Measurements from ENCODE around the gene YLPM1. TPM values are rescaled to one million over a fixed set of nuclear protein-coding genes. Genes with fewer than 3 reads are reported as not detected.

The YLPM1 gene
- polyA plus RNA-seq, 1 of the 3 experiments (the other 2 are of a cell fraction): 14.0 TPM

DNA sequence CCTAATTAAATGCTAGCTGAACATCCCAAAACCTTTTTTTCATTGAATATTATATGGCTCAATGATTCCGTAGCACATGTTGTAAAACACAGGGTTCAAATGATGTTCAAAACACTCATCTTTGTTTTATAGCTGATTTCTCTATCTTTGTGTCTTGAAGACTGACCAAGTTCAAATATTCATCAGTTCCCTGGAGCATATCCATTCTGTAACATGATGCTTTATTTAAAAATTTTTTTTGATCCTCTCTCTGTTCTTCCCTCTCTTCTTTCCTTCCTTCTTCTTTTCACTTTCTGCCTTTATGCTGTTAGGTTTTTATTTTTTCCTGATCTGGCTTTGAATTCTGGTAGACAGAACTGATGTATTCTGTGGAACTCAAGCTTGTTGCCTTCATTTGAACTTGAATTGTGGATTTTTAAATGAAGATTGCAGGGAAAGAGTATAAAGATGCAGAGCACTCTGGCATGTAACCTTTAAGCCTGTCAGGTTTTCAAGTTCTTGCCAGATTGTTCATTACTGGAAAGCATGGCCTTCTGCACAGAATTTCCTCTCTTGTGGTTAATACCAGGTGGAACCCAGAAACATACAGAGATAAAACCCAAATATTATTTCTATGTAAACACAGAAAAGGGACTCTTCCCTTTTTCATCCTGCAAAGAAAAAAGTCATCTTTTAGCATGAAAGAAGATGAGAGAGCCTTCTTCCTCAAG, 73.3 kb downstream of the YLPM1 start:
- POLR2A ChIA-PET: no interaction called here
- H3K9me2 ChIP-seq: no peaks in the 10 kb centered on the region; the same call in 1 of the 2 replicates

DNA sequence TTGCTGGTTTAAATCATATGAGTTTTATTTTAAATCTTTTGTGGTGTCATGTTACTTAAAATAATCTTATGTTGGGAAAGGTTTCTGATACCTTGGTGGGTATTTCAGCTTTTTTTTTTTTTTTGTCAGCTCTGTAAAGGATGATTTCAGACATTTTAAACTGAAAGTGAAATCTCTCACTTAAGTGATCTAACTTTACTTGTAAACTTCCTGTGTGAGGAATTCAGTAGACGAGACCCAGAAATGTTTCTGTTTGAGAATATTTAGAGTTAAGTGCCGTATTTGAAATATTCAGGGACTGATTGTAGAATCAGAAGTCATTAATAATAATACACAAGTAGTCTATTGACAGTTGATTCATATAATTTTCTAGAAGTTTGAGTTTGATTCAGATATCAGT, 75.0 kb downstream of the YLPM1 start:
- no peaks in the 10 kb centered on the region for H3K27me3 ChIP-seq (ENCODE audit: insufficient read depth)
- no peaks in the 10 kb centered on the region for H3K9me3 ChIP-seq
- peaks cover 22 to 27% of the 10 kb centered on the region in 2 experiments for H3K4me1 ChIP-seq (ENCODE audit: control insufficient read depth in 1 of 2, insufficient read depth in 2 of 2, low read depth in 1 of 2, low read length in 1 of 2)
- DNase-seq: no peak
- H4K20me1 ChIP-seq (ENCODE audit: insufficient read depth): no peaks in the 10 kb centered on the region
- H3K4me3 ChIP-seq (ENCODE audit: low read depth in 2 of 2, low read length in 1 of 2): no peak overlapping the region
- ChIA-PET CTCF (interaction anchor here (2.5 kb wide), 1 partner anchor 68 kb away, joined by 9 read pairs; no protein-coding TSS in a partner anchor), POLR2A (no interaction called here)
- TF ChIP-seq CHD2 (IDR thresholded peaks at IDR 0.05; ENCODE audit: low read length, partially characterized antibody) (no peak), NRF1 (IDR thresholded peaks at IDR 0.05; ENCODE audit: low read depth, low read length) (no peak), GABPA (IDR thresholded peaks at IDR 0.05; ENCODE audit: low read depth) (no peak), MXI1 (IDR thresholded peaks at IDR 0.05; ENCODE audit: low read depth, low read length) (no peak), FOXM1 (IDR thresholded peaks at IDR 0.05; ENCODE audit: low read depth) (no peak), TEAD4 (IDR thresholded peaks at IDR 0.05; ENCODE audit: borderline replicate concordance, insufficient read depth) (no peak), SMC3 (IDR thresholded peaks at IDR 0.05; ENCODE audit: low read depth, low read length) (no peak), RCOR1 (IDR thresholded peaks at IDR 0.05; ENCODE audit: low read length) (no peak), FOXJ3 (CRISPR knock-in tag; IDR thresholded peaks at IDR 0.05) (no peak), EP300 (IDR thresholded peaks at IDR 0.05; ENCODE audit: borderline replicate concordance in 1 of 2, low read depth in 1 of 2, low read length in 1 of 2) (no peak), YY1 (IDR thresholded peaks at IDR 0.05; ENCODE audit: low read depth) (no peak)
- TF ChIP-seq, protein P1, sequence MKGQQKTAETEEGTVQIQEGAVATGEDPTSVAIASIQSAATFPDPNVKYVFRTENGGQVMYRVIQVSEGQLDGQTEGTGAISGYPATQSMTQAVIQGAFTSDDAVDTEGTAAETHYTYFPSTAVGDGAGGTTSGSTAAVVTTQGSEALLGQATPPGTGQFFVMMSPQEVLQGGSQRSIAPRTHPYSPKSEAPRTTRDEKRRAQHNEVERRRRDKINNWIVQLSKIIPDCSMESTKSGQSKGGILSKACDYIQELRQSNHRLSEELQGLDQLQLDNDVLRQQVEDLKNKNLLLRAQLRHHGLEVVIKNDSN (IDR thresholded peaks at IDR 0.05; ENCODE audit: borderline replicate concordance, low read depth): no peak
- TF ChIP-seq, protein P2, sequence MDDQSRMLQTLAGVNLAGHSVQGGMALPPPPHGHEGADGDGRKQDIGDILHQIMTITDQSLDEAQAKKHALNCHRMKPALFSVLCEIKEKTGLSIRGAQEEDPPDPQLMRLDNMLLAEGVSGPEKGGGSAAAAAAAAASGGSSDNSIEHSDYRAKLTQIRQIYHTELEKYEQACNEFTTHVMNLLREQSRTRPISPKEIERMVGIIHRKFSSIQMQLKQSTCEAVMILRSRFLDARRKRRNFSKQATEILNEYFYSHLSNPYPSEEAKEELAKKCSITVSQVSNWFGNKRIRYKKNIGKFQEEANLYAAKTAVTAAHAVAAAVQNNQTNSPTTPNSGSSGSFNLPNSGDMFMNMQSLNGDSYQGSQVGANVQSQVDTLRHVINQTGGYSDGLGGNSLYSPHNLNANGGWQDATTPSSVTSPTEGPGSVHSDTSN (IDR thresholded peaks at IDR 0.05): no peak
- no peak overlapping the region for H3K9ac ChIP-seq
- peak overlapping the region in 1 of 2 experiments; percentile 22; a peak in 1 of 4 replicates for H3K27ac ChIP-seq (ENCODE audit: low read depth in 2 of 2, low read length in 1 of 2)
- peaks cover 34% of the 10 kb centered on the region for H3F3A ChIP-seq (replicated peaks; ENCODE audit: insufficient read depth)
- no peaks in the 10 kb centered on the region; the same call in 1 of the 2 replicates for H3K9me2 ChIP-seq
- WGBS (ENCODE audit: low lambda C conversion rate): 78% methylated on average over 2 of the region's 2 CpGs
- peaks cover 37 to 45% of the 10 kb centered on the region in 2 experiments for H3K36me3 ChIP-seq (replicated peaks in 1 of 2; ENCODE audit: control insufficient read depth in 1 of 2, insufficient read depth in 2 of 2, low read length in 1 of 2)
- H2AFZ ChIP-seq (ENCODE audit: low read depth): no peak overlapping the region
- H3K79me2 ChIP-seq (ENCODE audit: insufficient read depth): 0 out of 2 replicates have a peak, but pooled peaks cover 5% of the 10 kb centered on the region
- H3K4me2 ChIP-seq: no peak overlapping the region

More for the DNA sequence above, 73.3 kb downstream of the YLPM1 start:
- Histone ChIP-seq H3K9ac (no peak overlapping the region), H2AFZ (ENCODE audit: low read depth) (no peak overlapping the region), H3K4me3 (ENCODE audit: low read depth in 2 of 2, low read length in 1 of 2) (no peak overlapping the region), H3K4me1 (ENCODE audit: control insufficient read depth in 1 of 2, insufficient read depth in 2 of 2, low read depth in 1 of 2, low read length in 1 of 2) (peaks cover 19 to 22% of the 10 kb centered on the region in 2 experiments), H3K27me3 (ENCODE audit: insufficient read depth) (no peaks in the 10 kb centered on the region), H3K27ac (ENCODE audit: low read depth in 2 of 2, low read length in 1 of 2) (peak overlapping the region; percentile 72 to 83; a peak in 3 of 4 replicates), H3K36me3 (replicated peaks in 1 of 2; ENCODE audit: control insufficient read depth in 1 of 2, insufficient read depth in 2 of 2, low read length in 1 of 2) (peaks cover 42 to 57% of the 10 kb centered on the region in 2 experiments), H3K9me3 (no peaks in the 10 kb centered on the region), H4K20me1 (ENCODE audit: insufficient read depth) (no peaks in the 10 kb centered on the region), H3F3A (replicated peaks; ENCODE audit: insufficient read depth) (peaks cover 43% of the 10 kb centered on the region), H3K79me2 (ENCODE audit: insufficient read depth) (0 out of 2 replicates have a peak, but pooled peaks cover 5% of the 10 kb centered on the region), H3K4me2 (peak overlapping the region; percentile 10; the same call in 1 of the 2 replicates)
- peak; percentile 41; the same call in 1 of the 2 replicates for TF ChIP-seq TCF12 (IDR thresholded peaks at IDR 0.05)
- TF ChIP-seq NFIC (IDR thresholded peaks at IDR 0.05; ENCODE audit: borderline replicate concordance): peak; percentile 7; the same call in 1 of the 2 replicates
- TF ChIP-seq, protein P3, sequence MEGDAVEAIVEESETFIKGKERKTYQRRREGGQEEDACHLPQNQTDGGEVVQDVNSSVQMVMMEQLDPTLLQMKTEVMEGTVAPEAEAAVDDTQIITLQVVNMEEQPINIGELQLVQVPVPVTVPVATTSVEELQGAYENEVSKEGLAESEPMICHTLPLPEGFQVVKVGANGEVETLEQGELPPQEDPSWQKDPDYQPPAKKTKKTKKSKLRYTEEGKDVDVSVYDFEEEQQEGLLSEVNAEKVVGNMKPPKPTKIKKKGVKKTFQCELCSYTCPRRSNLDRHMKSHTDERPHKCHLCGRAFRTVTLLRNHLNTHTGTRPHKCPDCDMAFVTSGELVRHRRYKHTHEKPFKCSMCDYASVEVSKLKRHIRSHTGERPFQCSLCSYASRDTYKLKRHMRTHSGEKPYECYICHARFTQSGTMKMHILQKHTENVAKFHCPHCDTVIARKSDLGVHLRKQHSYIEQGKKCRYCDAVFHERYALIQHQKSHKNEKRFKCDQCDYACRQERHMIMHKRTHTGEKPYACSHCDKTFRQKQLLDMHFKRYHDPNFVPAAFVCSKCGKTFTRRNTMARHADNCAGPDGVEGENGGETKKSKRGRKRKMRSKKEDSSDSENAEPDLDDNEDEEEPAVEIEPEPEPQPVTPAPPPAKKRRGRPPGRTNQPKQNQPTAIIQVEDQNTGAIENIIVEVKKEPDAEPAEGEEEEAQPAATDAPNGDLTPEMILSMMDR (IDR thresholded peaks at IDR 0.05): no peak
- CTCF ChIA-PET: interaction anchor here (0.7 to 2.5 kb wide), 4 partner anchors 21 to 69 kb away, joined by 3 to 12 read pairs (median 7); no protein-coding TSS in a partner anchor
- 86% methylated on average over 1 of the region's 1 CpG for WGBS (ENCODE audit: low lambda C conversion rate)
- no peak for DNase-seq
